Neural progenitor cell (in vitro differentiated cells): ENCODE data around the gene SRRM4. TPM values are rescaled to one million over a fixed set of nuclear protein-coding genes. Genes with fewer than 3 reads are reported as not detected.

Experiments
- DNase-seq: peaks from one replicate; pipeline ENCODE4 v3.0.0-alpha.2; 2016; ENCODE audit warnings: low spot score
- H2AFZ ChIP-seq: fragments of 200-600 bp; sonication (generic); replicated peaks from 2 replicates; pipeline ENCODE4 v1.6.1; 2016; ENCODE audit warnings: antibody characterized with exemption
- H3F3A ChIP-seq: fragments of 200-600 bp; sonication (generic); 2 replicates; pipeline ENCODE4 v1.6.1; 2016; ENCODE audit warnings: antibody characterized with exemption, low read depth
- H3K27ac ChIP-seq: fragments of 200-600 bp; sonication (generic); 2 replicates; pipeline ENCODE4 v1.5.1; 2016; ENCODE audit warnings: mild to moderate bottlenecking
- H3K27me3 ChIP-seq: fragments of 200-600 bp; sonication (generic); 2 replicates; pipeline ENCODE4 v1.6.1; 2016; ENCODE audit warnings: mild to moderate bottlenecking, moderate library complexity
- H3K36me3 ChIP-seq: fragments of 200-600 bp; sonication (generic); 2 replicates; pipeline ENCODE4 v1.5.1; 2016
- H3K4me1 ChIP-seq: fragments of 200-600 bp; sonication (generic); 2 replicates; pipeline ENCODE4 v1.6.1; 2016; ENCODE audit warnings: mixed run types
- H3K4me2 ChIP-seq: fragments of 200-600 bp; sonication (generic); 2 replicates; pipeline ENCODE4 v1.6.1; 2016
- H3K4me3 ChIP-seq: fragments of 200-600 bp; sonication (generic); 2 replicates; pipeline ENCODE4 v1.5.1; 2016
- H3K79me2 ChIP-seq: fragments of 200-600 bp; sonication (generic); 2 replicates; pipeline ENCODE4 v1.6.1; 2016; ENCODE audit warnings: low read depth
- H3K9ac ChIP-seq: fragments of 200-600 bp; sonication (generic); 2 replicates; pipeline ENCODE4 v1.6.1; 2016
- H3K9me3 ChIP-seq: fragments of 200-600 bp; sonication (generic); 2 replicates; pipeline ENCODE4 v1.5.1; 2016; ENCODE audit warnings: low read depth
- H4K20me1 ChIP-seq: fragments of 200-600 bp; sonication (generic); 2 replicates; pipeline ENCODE4 v1.6.1; 2016; ENCODE audit warnings: low read depth
- H3K27ac Mint-ChIP-seq: 3 replicates; pipeline ENCODE4 v1.8.0; 2021; ENCODE audit warnings: mixed read lengths
- H3K27me3 Mint-ChIP-seq: 2 replicates; pipeline ENCODE4 v1.8.0; 2022; ENCODE audit warnings: low read depth, mild to moderate bottlenecking, inconsistent platforms, moderate library complexity, mixed read lengths; ENCODE audit not compliant: insufficient read depth
- H3K36me3 Mint-ChIP-seq: 3 replicates; pipeline ENCODE4 v1.8.0; 2021; ENCODE audit warnings: mixed read lengths
- H3K4me1 Mint-ChIP-seq: 3 replicates; pipeline ENCODE4 v1.8.0; 2021; ENCODE audit warnings: mixed read lengths
- H3K4me3 Mint-ChIP-seq: 3 replicates; pipeline ENCODE4 v1.8.0; 2021; ENCODE audit warnings: mild to moderate bottlenecking, moderate library complexity, mixed read lengths
- H3K9me3 Mint-ChIP-seq: 3 replicates; pipeline ENCODE4 v1.8.0; 2020; ENCODE audit warnings: mixed read lengths
- EZH2 ChIP-seq: fragments of 200-600 bp; sonication (generic); IDR thresholded peaks from 2 replicates; pipeline ENCODE4 v1.6.1; 2017; ENCODE audit warnings: antibody characterized with exemption, mild to moderate bottlenecking, moderate library complexity
- EZH2phosphoT487 ChIP-seq: fragments of 200-600 bp; sonication (generic); IDR thresholded peaks from 2 replicates; pipeline ENCODE4 v1.6.1; 2017; ENCODE audit warnings: antibody characterized with exemption
- total RNA-seq: library from RNA; depleted of rRNA; stranded (reverse); fragments of >200 nt; gene quantifications from 2 replicates; pipeline ENCODE4 v1.2.3, GENCODE V29; 2015; ENCODE audit warnings: low replicate concordance
- TF ChIP-seq, protein P1 (sequence below): fragments of 200-600 bp; sonication (generic); IDR thresholded peaks from 2 replicates; pipeline ENCODE4 v1.5.1; 2017; ENCODE audit warnings: antibody characterized with exemption, mild to moderate bottlenecking

The SRRM4 gene
- total RNA-seq, 1 donor from 2014 or later, result 0.07 TPM

DNA sequence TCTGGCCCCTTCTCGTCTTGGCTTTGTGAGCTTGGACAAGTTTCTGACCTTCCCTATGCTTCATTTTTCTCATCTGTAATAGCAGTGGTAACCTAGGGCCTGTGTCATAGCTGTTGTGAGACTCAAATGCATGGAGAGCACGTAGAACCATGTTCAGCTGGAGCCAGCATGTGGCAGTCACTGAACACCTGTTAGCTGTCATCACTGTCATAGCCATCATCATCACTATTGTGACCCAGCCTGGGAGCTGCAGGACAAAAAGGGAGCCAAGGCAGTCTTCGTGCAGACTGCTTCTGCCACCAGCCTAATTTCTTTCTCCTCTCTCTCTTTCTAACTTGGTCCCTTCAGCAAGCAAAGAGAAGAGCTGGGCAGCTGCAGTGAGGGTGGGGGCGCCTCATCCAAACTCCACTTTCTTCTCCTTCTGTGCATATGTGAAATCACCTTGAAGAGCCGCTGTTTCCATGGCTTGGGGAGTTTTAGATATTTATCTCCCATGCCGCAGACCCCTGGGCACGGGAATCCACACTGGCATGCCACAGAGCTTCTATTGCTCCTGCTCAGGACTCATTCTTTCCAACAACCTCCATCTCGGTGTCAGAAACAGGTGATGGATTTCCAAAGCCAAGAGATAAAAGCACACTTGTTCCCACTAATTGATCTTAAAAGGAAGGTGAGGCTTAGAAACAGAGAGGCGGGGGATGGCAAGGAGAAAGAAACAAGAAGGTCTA lies 87.0 kb downstream of the SRRM4 start:
- Histone ChIP-seq H3F3A (no peaks in the 10 kb centered on the region), H3K27me3 (no peaks in the 10 kb centered on the region), H3K27ac (no peak overlapping the region), H3K4me2 (no peak overlapping the region), H4K20me1 (no peaks in the 10 kb centered on the region), H3K79me2 (no peaks in the 10 kb centered on the region), H2AFZ (no peak overlapping the region), H3K9me3 (no peaks in the 10 kb centered on the region), H3K9ac (no peak overlapping the region), H3K36me3 (no peaks in the 10 kb centered on the region), H3K4me1 (peaks cover 6% of the 10 kb centered on the region), H3K4me3 (no peak overlapping the region)
- Mint-ChIP-seq H3K27ac (no peak overlapping the region), H3K4me3 (no peak overlapping the region), H3K36me3 (no peaks in the 10 kb centered on the region), H3K27me3 (peaks cover 10% of the 10 kb centered on the region), H3K9me3 (no peaks in the 10 kb centered on the region), H3K4me1 (peaks cover 3% of the 10 kb centered on the region)
- DNase-seq, result no peak
- TF ChIP-seq EZH2phosphoT487 (no peak), EZH2 (no peak)

DNA sequence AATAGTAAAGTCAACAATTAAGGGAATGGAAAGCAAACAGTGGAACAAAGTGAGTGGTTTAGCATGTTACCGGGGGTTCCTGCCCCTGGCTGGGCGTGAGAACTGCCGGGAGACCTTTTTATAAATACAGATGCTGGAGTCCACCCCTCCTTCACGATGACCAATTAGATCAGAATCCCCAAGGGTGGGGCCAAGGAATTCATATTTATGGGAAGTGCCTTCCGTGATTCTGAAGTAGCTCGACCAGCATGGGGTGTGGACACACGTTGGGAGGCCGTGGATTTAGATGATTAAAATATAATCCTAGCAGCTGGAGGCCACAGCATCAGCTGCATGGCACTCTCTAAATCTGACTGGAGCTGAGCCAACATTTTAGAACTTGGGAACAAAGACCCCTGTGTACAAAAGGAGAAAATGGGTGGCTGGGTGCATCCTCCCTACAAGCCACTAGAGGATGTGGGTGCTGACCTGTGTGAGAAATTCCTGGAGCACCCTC lies 87.9 kb downstream of the SRRM4 start:
- peaks cover 10% of the 10 kb centered on the region for H3K27me3 Mint-ChIP-seq
- Histone ChIP-seq H3K79me2 (no peaks in the 10 kb centered on the region), H3K4me1 (peaks cover 6% of the 10 kb centered on the region), H3K27ac (no peak overlapping the region), H4K20me1 (no peaks in the 10 kb centered on the region), H3F3A (no peaks in the 10 kb centered on the region), H3K27me3 (no peaks in the 10 kb centered on the region), H3K9ac (no peak overlapping the region), H3K9me3 (no peaks in the 10 kb centered on the region), H2AFZ (no peak overlapping the region), H3K4me2 (no peak overlapping the region), H3K36me3 (no peaks in the 10 kb centered on the region), H3K4me3 (no peak overlapping the region)
- no peak overlapping the region for H3K27ac Mint-ChIP-seq
- no peak for DNase-seq
- H3K4me3 Mint-ChIP-seq, result no peak overlapping the region
- peaks cover 3% of the 10 kb centered on the region for H3K4me1 Mint-ChIP-seq
- H3K9me3 Mint-ChIP-seq, result no peaks in the 10 kb centered on the region
- no peaks in the 10 kb centered on the region for H3K36me3 Mint-ChIP-seq
- no peak for TF ChIP-seq EZH2
- no peak for TF ChIP-seq EZH2phosphoT487
- TF ChIP-seq, protein P1, sequence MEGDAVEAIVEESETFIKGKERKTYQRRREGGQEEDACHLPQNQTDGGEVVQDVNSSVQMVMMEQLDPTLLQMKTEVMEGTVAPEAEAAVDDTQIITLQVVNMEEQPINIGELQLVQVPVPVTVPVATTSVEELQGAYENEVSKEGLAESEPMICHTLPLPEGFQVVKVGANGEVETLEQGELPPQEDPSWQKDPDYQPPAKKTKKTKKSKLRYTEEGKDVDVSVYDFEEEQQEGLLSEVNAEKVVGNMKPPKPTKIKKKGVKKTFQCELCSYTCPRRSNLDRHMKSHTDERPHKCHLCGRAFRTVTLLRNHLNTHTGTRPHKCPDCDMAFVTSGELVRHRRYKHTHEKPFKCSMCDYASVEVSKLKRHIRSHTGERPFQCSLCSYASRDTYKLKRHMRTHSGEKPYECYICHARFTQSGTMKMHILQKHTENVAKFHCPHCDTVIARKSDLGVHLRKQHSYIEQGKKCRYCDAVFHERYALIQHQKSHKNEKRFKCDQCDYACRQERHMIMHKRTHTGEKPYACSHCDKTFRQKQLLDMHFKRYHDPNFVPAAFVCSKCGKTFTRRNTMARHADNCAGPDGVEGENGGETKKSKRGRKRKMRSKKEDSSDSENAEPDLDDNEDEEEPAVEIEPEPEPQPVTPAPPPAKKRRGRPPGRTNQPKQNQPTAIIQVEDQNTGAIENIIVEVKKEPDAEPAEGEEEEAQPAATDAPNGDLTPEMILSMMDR, result no peak

DNA sequence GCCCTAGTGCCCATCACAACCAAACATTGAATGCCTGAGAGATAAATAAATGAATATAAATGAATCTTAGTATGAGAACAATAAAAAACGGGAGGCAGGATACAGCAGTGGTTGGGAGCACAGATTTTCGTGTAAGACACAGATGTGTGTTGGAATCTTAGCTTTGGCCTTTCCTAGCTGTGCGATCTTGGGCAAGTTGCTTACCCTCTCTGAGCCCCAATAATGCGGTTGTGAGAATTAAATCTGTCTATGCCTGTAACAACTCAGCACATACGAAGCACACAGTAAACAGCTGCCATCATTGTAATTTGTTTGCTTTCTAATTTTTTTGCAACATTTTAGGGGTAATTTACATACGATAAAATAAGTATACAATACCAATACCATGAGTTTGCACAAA lies 89.8 kb downstream of the SRRM4 start:
- Histone ChIP-seq H3K4me2 (no peak overlapping the region), H3K27me3 (no peaks in the 10 kb centered on the region), H3K9me3 (no peaks in the 10 kb centered on the region), H3K36me3 (no peaks in the 10 kb centered on the region), H3K4me3 (no peak overlapping the region), H3K79me2 (no peaks in the 10 kb centered on the region), H4K20me1 (no peaks in the 10 kb centered on the region), H3K9ac (no peak overlapping the region), H3K4me1 (peaks cover 6% of the 10 kb centered on the region), H3F3A (no peaks in the 10 kb centered on the region), H3K27ac (no peak overlapping the region), H2AFZ (no peak overlapping the region)
- no peak for DNase-seq
- peaks cover 10% of the 10 kb centered on the region for H3K27me3 Mint-ChIP-seq
- no peaks in the 10 kb centered on the region for H3K36me3 Mint-ChIP-seq
- H3K4me1 Mint-ChIP-seq, result peaks cover 3% of the 10 kb centered on the region
- no peak overlapping the region for H3K4me3 Mint-ChIP-seq
- H3K27ac Mint-ChIP-seq, result no peak overlapping the region
- TF ChIP-seq EZH2phosphoT487 (no peak), EZH2 (no peak)
- TF ChIP-seq, protein P1, result no peak
- no peaks in the 10 kb centered on the region for H3K9me3 Mint-ChIP-seq

DNA sequence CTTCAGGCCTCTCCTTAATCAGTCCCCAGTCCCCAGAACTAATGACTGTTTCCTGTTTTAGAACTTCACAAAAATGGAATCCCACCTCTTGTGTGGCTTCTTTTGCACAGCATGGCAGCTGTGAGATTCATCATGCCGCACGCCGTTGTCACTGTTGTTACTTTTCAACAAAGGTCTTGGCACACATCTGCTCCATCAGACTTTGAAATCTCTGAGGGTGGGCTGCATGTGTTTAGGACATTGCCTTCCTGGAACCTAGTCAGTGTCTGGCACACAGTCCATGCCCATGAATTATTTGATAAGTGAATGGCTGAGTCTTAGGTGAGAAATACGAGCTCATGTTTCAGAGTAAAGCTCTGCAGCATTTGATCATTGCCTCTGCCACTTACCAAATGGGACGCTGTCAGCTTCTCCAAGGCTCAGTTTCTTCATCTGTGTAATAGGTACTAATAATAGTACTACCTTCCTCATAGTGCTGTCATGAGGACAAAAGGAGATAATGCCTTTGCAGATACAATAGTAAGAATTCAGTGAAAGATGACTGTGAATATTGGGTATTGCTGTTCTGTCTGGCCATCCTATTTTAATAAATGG lies 90.4 kb downstream of the SRRM4 start:
- Histone ChIP-seq H3K4me2 (no peak overlapping the region), H3K9me3 (no peaks in the 10 kb centered on the region), H2AFZ (no peak overlapping the region), H3K36me3 (no peaks in the 10 kb centered on the region), H3K27me3 (no peaks in the 10 kb centered on the region), H3K79me2 (no peaks in the 10 kb centered on the region), H3K9ac (no peak overlapping the region), H3K4me1 (peaks cover 6% of the 10 kb centered on the region), H3F3A (no peaks in the 10 kb centered on the region), H3K4me3 (no peak overlapping the region), H4K20me1 (no peaks in the 10 kb centered on the region), H3K27ac (no peak overlapping the region)
- Mint-ChIP-seq H3K9me3 (no peaks in the 10 kb centered on the region), H3K36me3 (no peaks in the 10 kb centered on the region), H3K27me3 (peaks cover 10% of the 10 kb centered on the region), H3K4me3 (no peak overlapping the region), H3K4me1 (peaks cover 3% of the 10 kb centered on the region), H3K27ac (no peak overlapping the region)
- no peak for DNase-seq
- no peak for TF ChIP-seq EZH2phosphoT487
- TF ChIP-seq EZH2, result no peak
- TF ChIP-seq, protein P1, result no peak
